Measurements from ENCODE around the gene GJD3.

DNA sequence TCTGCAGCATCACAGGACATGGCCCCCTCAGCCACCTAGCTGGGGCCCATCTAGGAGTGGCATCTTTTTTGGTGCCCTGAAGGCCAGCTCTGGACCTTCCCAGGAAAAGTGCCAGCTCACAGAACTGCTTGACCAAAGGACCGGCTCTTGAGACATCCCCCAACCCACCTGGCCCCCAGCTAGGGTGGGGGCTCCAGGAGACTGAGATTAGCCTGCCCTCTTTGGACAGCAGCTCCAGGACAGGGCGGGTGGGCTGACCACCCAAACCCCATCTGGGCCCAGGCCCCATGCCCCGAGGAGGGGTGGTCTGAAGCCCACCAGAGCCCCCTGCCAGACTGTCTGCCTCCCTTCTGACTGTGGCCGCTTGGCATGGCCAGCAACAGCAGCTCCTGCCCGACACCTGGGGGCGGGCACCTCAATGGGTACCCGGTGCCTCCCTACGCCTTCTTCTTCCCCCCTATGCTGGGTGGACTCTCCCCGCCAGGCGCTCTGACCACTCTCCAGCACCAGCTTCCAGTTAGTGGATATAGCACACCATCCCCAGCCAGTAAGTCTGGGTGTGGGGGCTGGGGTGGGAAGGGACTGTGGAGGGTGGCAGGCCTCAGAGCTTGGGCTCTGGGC, 33.6 kb downstream of the GJD3 start:
- TF ChIP-seq, protein P1, sequence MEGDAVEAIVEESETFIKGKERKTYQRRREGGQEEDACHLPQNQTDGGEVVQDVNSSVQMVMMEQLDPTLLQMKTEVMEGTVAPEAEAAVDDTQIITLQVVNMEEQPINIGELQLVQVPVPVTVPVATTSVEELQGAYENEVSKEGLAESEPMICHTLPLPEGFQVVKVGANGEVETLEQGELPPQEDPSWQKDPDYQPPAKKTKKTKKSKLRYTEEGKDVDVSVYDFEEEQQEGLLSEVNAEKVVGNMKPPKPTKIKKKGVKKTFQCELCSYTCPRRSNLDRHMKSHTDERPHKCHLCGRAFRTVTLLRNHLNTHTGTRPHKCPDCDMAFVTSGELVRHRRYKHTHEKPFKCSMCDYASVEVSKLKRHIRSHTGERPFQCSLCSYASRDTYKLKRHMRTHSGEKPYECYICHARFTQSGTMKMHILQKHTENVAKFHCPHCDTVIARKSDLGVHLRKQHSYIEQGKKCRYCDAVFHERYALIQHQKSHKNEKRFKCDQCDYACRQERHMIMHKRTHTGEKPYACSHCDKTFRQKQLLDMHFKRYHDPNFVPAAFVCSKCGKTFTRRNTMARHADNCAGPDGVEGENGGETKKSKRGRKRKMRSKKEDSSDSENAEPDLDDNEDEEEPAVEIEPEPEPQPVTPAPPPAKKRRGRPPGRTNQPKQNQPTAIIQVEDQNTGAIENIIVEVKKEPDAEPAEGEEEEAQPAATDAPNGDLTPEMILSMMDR (conservative IDR thresholded peaks at IDR 0.05; ENCODE audit: low read length), result no peak
- TF ChIP-seq EZH2phosphoT487 (IDR thresholded peaks at IDR 0.05; ENCODE audit: borderline replicate concordance, low read depth, low read length), result no peak

All from OCI-LY7 (cell line).